GM20431 (cell line): ENCODE data around the gene LRRC27.
"Not testable (repeated sequence)": the region's sequence is repeated elsewhere in the genome, so short reads cannot be mapped to it uniquely, and the experiment has no call there.

Experiments used
- in situ Hi-C: fragments of 300-500 bp; cut with MseI, MboI; formaldehyde crosslinking; loops from one replicate; pipeline ENCODE4 v1.15.0; 2020; ENCODE audit warnings: low sequenced_read_pairs; ENCODE audit not compliant: unreplicated experiment

The LRRC27 gene

GRCh38 chr10:132385721-132386418, 53.9 kb downstream of the LRRC27 start:
- in situ Hi-C loops: no loop called here

- in situ Hi-C loops: no loop called here
These were observed 54.4 kb downstream of the LRRC27 start for GRCh38 chr10:132386419-132386831.

- in situ Hi-C loops: not testable (repeated sequence)
These were observed 54.9 kb downstream of the LRRC27 start for GRCh38 chr10:132386896-132387295.

GRCh38 chr10:132387764-132388210, 55.8 kb downstream of the LRRC27 start:
- in situ Hi-C loops: no loop called here

GRCh38 chr10:132388891-132389432, 57.0 kb downstream of the LRRC27 start:
- in situ Hi-C loops: no loop called here

GRCh38 chr10:132389433-132390169, 57.6 kb downstream of the LRRC27 start:
- in situ Hi-C loops: loop anchor here (10.0 kb wide), 1 partner anchor 65 kb away; no protein-coding TSS in a partner anchor

- in situ Hi-C loops: loop anchor here (10.0 kb wide), 1 partner anchor 64 kb away; no protein-coding TSS in a partner anchor
These were observed 58.4 kb downstream of the LRRC27 start for GRCh38 chr10:132390170-132390920.

- in situ Hi-C loops: loop anchor here (10.0 kb wide), 1 partner anchor 64 kb away; no protein-coding TSS in a partner anchor
These were observed 59.1 kb downstream of the LRRC27 start for GRCh38 chr10:132390921-132391675.

GRCh38 chr10:132391676-132392020, 59.7 kb downstream of the LRRC27 start:
- in situ Hi-C loops: loop anchor here (10.0 kb wide), 1 partner anchor 63 kb away; no protein-coding TSS in a partner anchor

- in situ Hi-C loops: loop anchor here (10.0 kb wide), 1 partner anchor 63 kb away; no protein-coding TSS in a partner anchor
These were observed 60.3 kb downstream of the LRRC27 start for GRCh38 chr10:132392184-132392800.

GRCh38 chr10:132392811-132393694, 61.1 kb downstream of the LRRC27 start:
- in situ Hi-C loops: loop anchor here (10.0 kb wide), 1 partner anchor 62 kb away; no protein-coding TSS in a partner anchor

GRCh38 chr10:132393695-132394181, 61.7 kb downstream of the LRRC27 start:
- in situ Hi-C loops: loop anchor here (10.0 kb wide), 1 partner anchor 61 kb away; no protein-coding TSS in a partner anchor

GRCh38 chr10:132394201-132394811, 62.3 kb downstream of the LRRC27 start:
- in situ Hi-C loops: loop anchor here (10.0 kb wide), 1 partner anchor 60 kb away; no protein-coding TSS in a partner anchor

GRCh38 chr10:132394936-132395703, 63.1 kb downstream of the LRRC27 start:
- in situ Hi-C loops: loop anchor here (10.0 kb wide), 1 partner anchor 60 kb away; no protein-coding TSS in a partner anchor

- in situ Hi-C loops: loop anchor here (10.0 kb wide), 1 partner anchor 59 kb away; no protein-coding TSS in a partner anchor
These were observed 63.9 kb downstream of the LRRC27 start for GRCh38 chr10:132395704-132396493.
